HepG2 (cell line): ENCODE data around the gene ATF7IP. TPM values are rescaled to one million over a fixed set of nuclear protein-coding genes. Genes with fewer than 3 reads are reported as not detected.

ENCODE experiments used
- ATAC-seq: fragments of 200-7000 bp; cut with Tn5 transposase; 3 replicates; pipeline ENCODE4 v1.9.1; 2020; ENCODE audit warnings: mild to moderate bottlenecking, moderate library complexity
- BruUV-seq: library from RNA; stranded (reverse); fragments of 400-500 nt; replicated peaks from 2 replicates; lab custom pipeline; 2021; lab: Mats Ljungman, UMichigan
- CTCF ChIA-PET: fragments of 300-600 bp; formaldehyde crosslinking; extraction: SDS; loops from one replicate; lab custom pipeline; 2021; ENCODE audit warnings: low total read pairs, inconsistent platforms, low intra/inter-chr PET ratio; lab: Yijun Ruan, JAX
- POLR2A ChIA-PET: fragments of 350-600 bp; sonication (Branson Sonifier 250); formaldehyde crosslinking; loops from one replicate; lab custom pipeline; 2020; ENCODE audit warnings: antibody characterized with exemption, inconsistent platforms; lab: Yijun Ruan, JAX
- DNase-seq: peaks from one replicate; pipeline ENCODE4 v3.0.0-alpha.2; 2015; ENCODE audit warnings: low spot score
- FAIRE-seq: peaks from 3 replicates; lab custom pipeline; 2011; peaks lifted over from hg19 to GRCh38; lab: Jason Lieb, UNC
- H2AFZ ChIP-seq: one replicate; pipeline ENCODE4 v1.6.1; 2011; ENCODE audit warnings: low read length, inconsistent platforms
- H3K27ac ChIP-seq: fragments of 300-600 bp; 3 replicates; pipeline ENCODE4 v1.8.0; 2011; ENCODE audit warnings: mixed run types, mild to moderate bottlenecking, mixed read lengths, low read length, inconsistent platforms; ENCODE audit not compliant: insufficient read depth; ENCODE audit errors: extremely low read length
- H3K27me3 ChIP-seq, 2 experiments: fragments of 200-600 bp in 1 of 2; 2 replicates in 1 of 2; 3 replicates in 1 of 2; pipeline versions ENCODE4 v1.6.0 to v1.8.0; 2011; ENCODE audit warnings: low read length in 2 of 2, mild to moderate bottlenecking in 2 of 2, moderate library complexity in 2 of 2, inconsistent platforms in 1 of 2; ENCODE audit not compliant: insufficient read depth in 2 of 2, control insufficient read depth in 1 of 2
- H3K36me3 ChIP-seq, 2 experiments: fragments of 200-600 bp in 1 of 2; replicated peaks in 1 of 2; 2 replicates in 1 of 2; 3 replicates in 1 of 2; pipeline versions ENCODE4 v1.5.1 to v1.8.0; 2011; ENCODE audit warnings: low read length in 2 of 2, inconsistent platforms in 1 of 2; ENCODE audit not compliant: insufficient read depth in 2 of 2, control insufficient read depth in 1 of 2
- H3K4me1 ChIP-seq: 2 replicates; pipeline ENCODE4 v1.5.1; 2012; ENCODE audit warnings: low read length, inconsistent platforms; ENCODE audit not compliant: insufficient read depth
- H3K4me2 ChIP-seq: 2 replicates; pipeline ENCODE4 v1.6.0; 2011; ENCODE audit warnings: low read depth, low read length, inconsistent platforms
- H3K4me3 ChIP-seq, 3 experiments: fragments of 200-600 bp in 1 of 3; sonication (generic), shearing (Covaris generic) in 1 of 3; replicated peaks in 1 of 3; 2 replicates each; pipeline ENCODE4 v1.5.1; 2011 to 2016; ENCODE audit warnings: low read length in 3 of 3, inconsistent platforms in 2 of 3, low read depth in 2 of 3, mild to moderate bottlenecking in 2 of 3, control low read depth in 1 of 3, mixed read lengths in 1 of 3; ENCODE audit not compliant: insufficient read depth in 1 of 3
- H3K79me2 ChIP-seq: one replicate; pipeline ENCODE4 v1.6.1; 2011; ENCODE audit warnings: low read length, inconsistent platforms; ENCODE audit not compliant: insufficient read depth
- H3K9ac ChIP-seq: 2 replicates; pipeline ENCODE4 v1.6.0; 2011; ENCODE audit warnings: mild to moderate bottlenecking, low read depth, low read length, inconsistent platforms; ENCODE audit not compliant: insufficient read depth
- H3K9me3 ChIP-seq: 2 replicates; pipeline ENCODE4 v1.5.1; 2012; ENCODE audit warnings: mild to moderate bottlenecking, low read length
- H4K20me1 ChIP-seq: 2 replicates; pipeline ENCODE4 v1.6.0; 2011; ENCODE audit warnings: inconsistent platforms, mild to moderate bottlenecking, low read length, moderate library complexity; ENCODE audit not compliant: insufficient read depth
- GLI4 ChIP-seq: sonication (generic); formaldehyde crosslinking; IDR thresholded peaks from 2 replicates; pipeline ENCODE4 v1.5.1; 2020; ENCODE audit warnings: missing genetic modification reagents, mild to moderate bottlenecking, moderate library complexity, borderline replicate concordance
- KAT7 ChIP-seq: IDR thresholded peaks from 2 replicates; pipeline ENCODE4 v1.6.1; 2018; ENCODE audit warnings: borderline replicate concordance, missing compliant biosample characterization
- MAFF ChIP-seq: IDR thresholded peaks from 2 replicates; pipeline ENCODE4 v1.6.1; 2011; ENCODE audit warnings: low read depth, low read length, improper control_type of control experiment
- MAFK ChIP-seq, 2 experiments: IDR thresholded peaks in 1 of 2; conservative IDR thresholded peaks in 1 of 2; 2 replicates each; pipeline ENCODE4 v1.6.1; 2011; ENCODE audit warnings: improper control_type of control experiment in 2 of 2, low read length in 2 of 2
- SMC3 ChIP-seq: IDR thresholded peaks from 2 replicates; pipeline ENCODE4 v1.6.1; 2011; ENCODE audit warnings: low read length, improper control_type of control experiment
- WGBS: methylation state at CpG from one replicate; pipeline ENCODE4 v1.1.6; 2017; ENCODE audit warnings: low lambda C conversion rate; 5-methylcytosine and 5-hydroxymethylcytosine counted together
- in situ Hi-C: cut with HindIII; loops from 2 replicates; pipeline ENCODE4 v1.10.0; 2017; ENCODE audit warnings: low pct_unique_long_range_greater_than_20kb; ENCODE audit not compliant: extremely low pct_ligation_motif_present
- intact Hi-C: fragments of 100-400 bp; cut with micrococcal nuclease; formaldehyde crosslinking; loops from one replicate; pipeline ENCODE4 v1.10.0; 2022; ENCODE audit not compliant: unreplicated experiment
- polyA plus RNA-seq, 8 experiments: library from polyadenylated mRNA; depleted of rRNA in 3 of 8; stranded (reverse) in 7 of 8; unstranded in 1 of 8; fragments of >200 nt; fragmentation: Illumina TruSeq in 4 of 8; extraction: Trizol in 4 of 8; gene quantifications; 2 replicates each; pipeline versions ENCODE4 v1.2.1 to v1.2.3, GENCODE V29; 2011 to 2016; ENCODE audit warnings: low read depth in 4 of 8, missing spikeins in 1 of 8, mixed read lengths in 1 of 8; ENCODE audit not compliant: insufficient read depth in 1 of 8
- total RNA-seq, 5 experiments: library from RNA; depleted of rRNA; stranded (reverse); fragments of >200 nt; fragmentation: Illumina TruSeq; extraction: Trizol; gene quantifications; 2 replicates each; pipeline ENCODE4 v1.2.3, GENCODE V29; 2016; ENCODE audit warnings: low read depth in 1 of 5

ATF7IP gene
- total and polyA plus RNA-seq, 2 of the 13 experiments (the other 11 are each of a cell fraction or from before 2014, with no cell fraction given): 1.8 to 11.8 TPM

DNA sequence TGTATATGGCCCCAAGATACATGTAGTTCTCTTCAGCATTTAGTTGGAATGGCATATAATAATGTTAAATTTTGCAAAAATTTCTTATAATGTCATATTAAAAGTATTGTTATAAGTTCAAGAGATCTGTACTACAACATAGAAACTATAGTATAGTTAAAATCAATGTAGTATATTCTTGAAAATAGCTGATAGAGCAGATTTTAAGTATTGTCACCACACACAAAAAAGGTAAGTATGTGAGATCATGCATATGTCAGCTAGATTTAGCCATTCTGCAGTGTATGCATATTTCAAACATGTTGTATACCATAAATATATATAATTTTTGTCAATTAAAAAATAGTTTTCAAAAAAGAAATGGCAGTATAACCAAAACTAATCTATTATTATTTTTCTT, 115.7 kb downstream of the ATF7IP start:
- H3K36me3 ChIP-seq: peaks cover 1 to 8% of the 10 kb centered on the region in 2 experiments; a peak in 3 of 5 replicates
- intact Hi-C loops: no loop called here
- ChIA-PET POLR2A (no interaction called here), CTCF (no interaction called here)
- ATAC-seq (no peak), FAIRE-seq (no peak)
- no peak overlapping the region for H3K4me2 ChIP-seq
- H3K4me3 ChIP-seq: no peak overlapping the region
- no TSS peak for BruUV-seq
- TF ChIP-seq GLI4 (CRISPR knock-in tag): no peak
- TF ChIP-seq MAFK (conservative IDR thresholded peaks at IDR 0.05 in 1 of 2, IDR thresholded peaks at IDR 0.05 in 1 of 2; ENCODE audit: low read length in 2 of 2): peak; percentile 79 to 85
- no peak for TF ChIP-seq SMC3
- TF ChIP-seq MAFF: peak; percentile 83
- TF ChIP-seq, all 625 proteins: peak for 2
- Histone ChIP-seq H3K9ac (no peak overlapping the region), H2AFZ (no peak overlapping the region), H3K27me3 (no peaks in the 10 kb centered on the region), H3K27ac (no peak overlapping the region), H3K79me2 (no peaks in the 10 kb centered on the region), H4K20me1 (no peaks in the 10 kb centered on the region), H3K4me1 (no peaks in the 10 kb centered on the region), H3K9me3 (no peaks in the 10 kb centered on the region; the same call in 1 of the 2 replicates)
- in situ Hi-C loops: no loop called here
- no peak for DNase-seq

DNA sequence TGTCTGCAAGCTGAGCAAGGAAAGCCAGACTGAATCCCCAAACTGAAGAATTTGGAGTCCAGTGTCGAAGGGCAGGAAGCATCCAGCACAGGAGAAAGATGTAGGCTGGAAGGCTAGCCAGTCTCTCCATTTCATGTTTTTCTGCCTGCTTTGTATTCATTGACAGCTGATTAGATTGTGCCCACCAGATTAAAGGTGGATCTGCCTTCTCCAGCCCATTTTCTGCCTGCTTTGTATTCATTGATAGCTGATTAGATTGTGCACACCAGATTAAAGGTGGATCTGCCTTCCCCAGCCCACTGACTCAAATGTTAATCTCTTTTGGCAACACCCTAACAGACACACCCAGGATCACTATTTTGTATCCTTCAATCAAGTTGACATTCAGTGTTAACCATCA, 116.9 kb downstream of the ATF7IP start:
- H3K9ac ChIP-seq: no peak overlapping the region
- 75% methylated on average over 1 of the region's 1 CpG for WGBS
- no TSS peak for BruUV-seq
- no peak overlapping the region for H3K4me2 ChIP-seq
- CTCF ChIA-PET: no interaction called here
- no peaks in the 10 kb centered on the region for H3K4me1 ChIP-seq
- H3K4me3 ChIP-seq: no peak overlapping the region
- in situ Hi-C loops (no loop called here), intact Hi-C loops (no loop called here)
- H2AFZ ChIP-seq: no peak overlapping the region
- DNase-seq (no peak), FAIRE-seq (no peak), ATAC-seq (no peak)
- H3K27ac ChIP-seq: no peak overlapping the region
- no peaks in the 10 kb centered on the region for H4K20me1 ChIP-seq
- H3K9me3 ChIP-seq: peaks cover 2% of the 10 kb centered on the region; the same call in 1 of the 2 replicates
- H3K36me3 ChIP-seq: peaks cover 1 to 8% of the 10 kb centered on the region in 2 experiments; a peak in 3 of 5 replicates
- no peaks in the 10 kb centered on the region for H3K27me3 ChIP-seq
- H3K79me2 ChIP-seq: no peaks in the 10 kb centered on the region
- POLR2A ChIA-PET: no interaction called here
- TF ChIP-seq KAT7 (CRISPR knock-in tag): no peak
